ENCODE data around the gene EXOSC10. TPM values are rescaled to one million over a fixed set of nuclear protein-coding genes. Genes with fewer than 3 reads are reported as not detected.

The EXOSC10 gene
- 86.0 and 91.0 TPM in 2 replicates for total RNA-seq

GRCh38 chr1:11099310-11100148, at the start of gene EXOSC10:
EXOSC10 (minus strand) TSS chr1:11099869; CDS start chr1:11099831, 38 bp downstream.
- intact Hi-C loops (cut with micrococcal nuclease) = loop anchor here (2.0 kb wide), 1 partner anchor 39 kb away; the partner anchor contains the start of gene SRM

- intact Hi-C loops (cut with micrococcal nuclease) = no loop called here
These were observed 47.6 kb upstream of the EXOSC10 start for GRCh38 chr1:11147197-11147770.

GRCh38 chr1:11145741-11146140, 46.1 kb upstream of the EXOSC10 start:
- intact Hi-C loops (cut with micrococcal nuclease) = no loop called here

- intact Hi-C loops (cut with micrococcal nuclease) = no loop called here
These were observed 45.0 kb upstream of the EXOSC10 start for GRCh38 chr1:11144570-11145256.

- intact Hi-C loops (cut with micrococcal nuclease) = no loop called here
These were observed 44.2 kb upstream of the EXOSC10 start for GRCh38 chr1:11143907-11144306.

- intact Hi-C loops (cut with micrococcal nuclease) = no loop called here
These were observed 43.7 kb upstream of the EXOSC10 start for GRCh38 chr1:11143401-11143800.

- intact Hi-C loops (cut with micrococcal nuclease) = no loop called here
These were observed 43.1 kb upstream of the EXOSC10 start for GRCh38 chr1:11142618-11143391.

- intact Hi-C loops (cut with micrococcal nuclease) = no loop called here
These were observed 39.3 kb upstream of the EXOSC10 start for GRCh38 chr1:11138952-11139351.

- intact Hi-C loops (cut with micrococcal nuclease) = no loop called here
These were observed 38.4 kb upstream of the EXOSC10 start for GRCh38 chr1:11138029-11138428.

- intact Hi-C loops (cut with micrococcal nuclease) = no loop called here
These were observed 35.2 kb upstream of the EXOSC10 start for GRCh38 chr1:11134898-11135266.

- intact Hi-C loops (cut with micrococcal nuclease) = no loop called here
These were observed 34.7 kb upstream of the EXOSC10 start for GRCh38 chr1:11134251-11134897.

- intact Hi-C loops (cut with micrococcal nuclease) = no loop called here
These were observed 33.1 kb upstream of the EXOSC10 start for GRCh38 chr1:11132563-11133293.

GRCh38 chr1:11131816-11132215, 32.1 kb upstream of the EXOSC10 start:
- intact Hi-C loops (cut with micrococcal nuclease) = no loop called here

GRCh38 chr1:11130406-11130805, 30.7 kb upstream of the EXOSC10 start:
- intact Hi-C loops (cut with micrococcal nuclease) = no loop called here

- intact Hi-C loops (cut with micrococcal nuclease) = no loop called here
These were observed 30.2 kb upstream of the EXOSC10 start for GRCh38 chr1:11129649-11130390.

- intact Hi-C loops (cut with micrococcal nuclease) = no loop called here
These were observed 26.9 kb upstream of the EXOSC10 start for GRCh38 chr1:11126569-11126968.

- intact Hi-C loops (cut with micrococcal nuclease) = no loop called here
These were observed 26.3 kb upstream of the EXOSC10 start for GRCh38 chr1:11125931-11126330.

GRCh38 chr1:11124965-11125364, 25.3 kb upstream of the EXOSC10 start:
- intact Hi-C loops (cut with micrococcal nuclease) = no loop called here

- intact Hi-C loops (cut with micrococcal nuclease) = no loop called here
These were observed 16.6 kb upstream of the EXOSC10 start for GRCh38 chr1:11116318-11116717.

- intact Hi-C loops (cut with micrococcal nuclease) = no loop called here
These were observed 15.3 kb upstream of the EXOSC10 start for GRCh38 chr1:11114966-11115365.

All from T-helper 2 cell treated with Interferon-gamma antibody and Interleukin-4, amounts not matched to agents 100 ng/mL and 5 ng/mL, for 36 hours (primary cell).